Astrocyte (in vitro differentiated cells and primary cell): Measurements from ENCODE around the gene TRDN.

Experiments used
- CTCF ChIP-seq: IDR thresholded peaks from 2 replicates; pipeline ENCODE4 v1.5.1; 2011; ENCODE audit warnings: low read depth, mild to moderate bottlenecking, inconsistent platforms, low read length, moderate library complexity; ENCODE audit not compliant: insufficient read depth
- EZH2 ChIP-seq: IDR thresholded peaks from 2 replicates; pipeline ENCODE4 v1.6.1; 2012; ENCODE audit warnings: mild to moderate bottlenecking, low read length, inconsistent platforms; ENCODE audit not compliant: insufficient read depth

- TF ChIP-seq CTCF, result no peak
- no peak for TF ChIP-seq EZH2
Measured at GRCh38 chr6:123213921-123214320, 422.8 kb downstream of the TRDN start.
